Activated CD8-positive, alpha-beta T cell treated with anti-CD3 and anti-CD28 coated beads for 36 hours (primary cell): ENCODE results near the gene SPOCK3. TPM values are rescaled to one million over a fixed set of nuclear protein-coding genes. Genes with fewer than 3 reads are reported as not detected.

Experiments used
- ATAC-seq: fragments of 200-7000 bp; cut with Tn5 transposase; one replicate; pipeline ENCODE4 v1.10.0; 2021; ENCODE audit warnings: mild to moderate bottlenecking, moderate library complexity
- CTCF ChIA-PET: fragments of 350-600 bp; sonication (Branson Sonifier 250); formaldehyde crosslinking; loops from one replicate; lab custom pipeline; 2021; ENCODE audit warnings: antibody characterized with exemption; lab: Charles Lee
- POLR2A ChIA-PET: fragments of 350-600 bp; sonication (Branson Sonifier 250); formaldehyde crosslinking; loops from one replicate; lab custom pipeline; 2021; ENCODE audit warnings: antibody characterized with exemption; lab: Charles Lee
- DNase-seq: peaks from one replicate; pipeline ENCODE4 v3.0.0-alpha.2; 2020
- H3K27ac Mint-ChIP-seq: one replicate; pipeline ENCODE4 v1.8.0; 2021; ENCODE audit warnings: mild to moderate bottlenecking, mixed read lengths
- H3K27me3 Mint-ChIP-seq: one replicate; pipeline ENCODE4 v1.8.0; 2021; ENCODE audit warnings: mixed read lengths
- H3K36me3 Mint-ChIP-seq: one replicate; pipeline ENCODE4 v1.8.0; 2021; ENCODE audit warnings: low read depth, mixed read lengths
- H3K4me1 Mint-ChIP-seq: one replicate; pipeline ENCODE4 v1.8.0; 2021; ENCODE audit warnings: low read depth, mixed read lengths
- H3K4me3 Mint-ChIP-seq: one replicate; pipeline ENCODE4 v1.8.0; 2021; ENCODE audit warnings: mild to moderate bottlenecking, moderate library complexity, mixed read lengths
- H3K9me3 Mint-ChIP-seq: one replicate; pipeline ENCODE4 v1.8.0; 2021; ENCODE audit warnings: mixed read lengths
- CTCF ChIP-seq: fragments of 200-600 bp; IDR thresholded peaks from one replicate; pipeline ENCODE4 v1.8.0; 2022; ENCODE audit warnings: antibody characterized with exemption, mild to moderate bottlenecking
- intact Hi-C: fragments of 100-400 bp; cut with micrococcal nuclease; formaldehyde crosslinking; loops from one replicate; pipeline ENCODE4 v1.10.0; 2022
- total RNA-seq, 2 experiments: library from RNA; stranded (reverse); gene quantifications; one replicate each; pipeline ENCODE4 v1.2.3, GENCODE V29; 2021

Gene SPOCK3
- total RNA-seq, 2 experiments from 2014 or later = not detected

GRCh38 chr4:167144605-167145004, 89.7 kb downstream of the SPOCK3 start:
- H3K4me3 Mint-ChIP-seq = no peak overlapping the region
- H3K27me3 Mint-ChIP-seq = no peaks in the 10 kb centered on the region
- POLR2A ChIA-PET = no interaction called here
- H3K27ac Mint-ChIP-seq = no peak overlapping the region
- DNase-seq (no peak), ATAC-seq (no peak)
- no peaks in the 10 kb centered on the region for H3K4me1 Mint-ChIP-seq
- no peaks in the 10 kb centered on the region for H3K36me3 Mint-ChIP-seq
- H3K9me3 Mint-ChIP-seq = peaks cover 3% of the 10 kb centered on the region
- intact Hi-C loops = no loop called here
- no peak for TF ChIP-seq CTCF
- CTCF ChIA-PET = no interaction called here

GRCh38 chr4:167143018-167143417, 91.3 kb downstream of the SPOCK3 start:
- ATAC-seq (no peak), DNase-seq (no peak)
- intact Hi-C loops = no loop called here
- H3K4me3 Mint-ChIP-seq = no peak overlapping the region
- ChIA-PET POLR2A (no interaction called here), CTCF (no interaction called here)
- H3K27me3 Mint-ChIP-seq = no peaks in the 10 kb centered on the region
- no peaks in the 10 kb centered on the region for H3K36me3 Mint-ChIP-seq
- H3K4me1 Mint-ChIP-seq = no peaks in the 10 kb centered on the region
- no peak overlapping the region for H3K27ac Mint-ChIP-seq
- H3K9me3 Mint-ChIP-seq = peaks cover 3% of the 10 kb centered on the region
- no peak for TF ChIP-seq CTCF

GRCh38 chr4:167136270-167136669, 98.0 kb downstream of the SPOCK3 start:
- H3K27me3 Mint-ChIP-seq = no peaks in the 10 kb centered on the region
- H3K9me3 Mint-ChIP-seq = no peaks in the 10 kb centered on the region
- POLR2A ChIA-PET = no interaction called here
- TF ChIP-seq CTCF = no peak
- intact Hi-C loops = no loop called here
- H3K4me1 Mint-ChIP-seq = no peaks in the 10 kb centered on the region
- H3K27ac Mint-ChIP-seq = no peak overlapping the region
- H3K36me3 Mint-ChIP-seq = no peaks in the 10 kb centered on the region
- CTCF ChIA-PET = no interaction called here
- no peak overlapping the region for H3K4me3 Mint-ChIP-seq
- ATAC-seq (no peak), DNase-seq (no peak)

GRCh38 chr4:167129146-167129545, 105.1 kb downstream of the SPOCK3 start:
- CTCF ChIA-PET = no interaction called here
- DNase-seq (no peak), ATAC-seq (no peak)
- Mint-ChIP-seq H3K4me1 (no peaks in the 10 kb centered on the region), H3K27ac (no peak overlapping the region), H3K4me3 (no peak overlapping the region), H3K27me3 (no peaks in the 10 kb centered on the region), H3K9me3 (no peaks in the 10 kb centered on the region), H3K36me3 (no peaks in the 10 kb centered on the region)
- TF ChIP-seq CTCF = no peak
- POLR2A ChIA-PET = no interaction called here
- intact Hi-C loops = no loop called here

GRCh38 chr4:167119392-167119791, 114.9 kb downstream of the SPOCK3 start:
- Mint-ChIP-seq H3K27me3 (no peaks in the 10 kb centered on the region), H3K9me3 (peaks cover 2% of the 10 kb centered on the region), H3K36me3 (no peaks in the 10 kb centered on the region), H3K4me3 (no peak overlapping the region), H3K4me1 (no peaks in the 10 kb centered on the region), H3K27ac (no peak overlapping the region)
- ChIA-PET POLR2A (no interaction called here), CTCF (no interaction called here)
- DNase-seq (no peak), ATAC-seq (no peak)
- intact Hi-C loops = no loop called here
- TF ChIP-seq CTCF = no peak
